NCI-H2227 (cell line): ENCODE measurements around the gene YTHDC1.
"Not testable (repeated sequence)": the region's sequence is repeated elsewhere in the genome, so short reads cannot be mapped to it uniquely, and the experiment has no call there.

Experiments used
- DNase-seq: peaks from one replicate; lab custom pipeline; 2025; ENCODE audit not compliant: unreplicated experiment; lab: John Stamatoyannopoulos, UW

YTHDC1 gene

DNA sequence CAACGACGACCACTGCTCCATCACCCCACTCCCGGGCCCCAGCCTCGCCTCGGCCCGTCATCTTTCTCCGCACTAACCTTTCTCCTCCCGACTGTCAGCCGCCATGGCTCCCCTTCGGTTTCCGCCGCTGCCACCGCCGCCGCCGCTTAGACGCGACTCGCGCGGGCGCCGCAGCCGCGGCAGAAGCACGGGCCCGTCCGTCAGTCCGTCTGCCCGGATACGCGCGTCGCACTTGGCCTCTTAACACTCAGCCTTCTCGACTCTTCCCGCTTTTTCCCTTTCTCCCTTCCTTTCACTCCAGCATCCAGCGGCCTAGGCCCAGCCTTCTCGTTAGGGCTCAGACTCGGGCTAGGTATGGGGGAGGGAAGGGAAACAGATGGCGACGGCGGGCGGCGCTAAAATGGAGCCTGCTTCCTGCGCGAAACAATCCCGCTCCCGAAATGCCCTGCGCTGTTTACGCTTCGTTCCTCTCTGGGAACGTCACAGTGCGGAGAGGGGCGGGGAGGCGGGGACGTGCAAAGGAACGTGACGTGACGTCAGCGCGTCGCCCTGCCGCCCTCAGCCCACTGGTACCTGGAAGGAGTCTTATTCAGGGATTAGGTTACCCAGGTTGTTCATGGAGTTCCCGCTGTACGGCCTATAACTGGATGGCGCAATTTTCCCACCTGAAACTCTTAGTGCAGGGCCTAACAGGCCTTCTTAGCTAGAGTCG lies at the start of gene YTHDC1:
Gene YTHDC1, minus strand, starts transcription at position 442 of the 712 bp plus-strand sequence. Its CDS starts 337 bp downstream, at position 105.
- DNase-seq, result peak; percentile 95

DNA sequence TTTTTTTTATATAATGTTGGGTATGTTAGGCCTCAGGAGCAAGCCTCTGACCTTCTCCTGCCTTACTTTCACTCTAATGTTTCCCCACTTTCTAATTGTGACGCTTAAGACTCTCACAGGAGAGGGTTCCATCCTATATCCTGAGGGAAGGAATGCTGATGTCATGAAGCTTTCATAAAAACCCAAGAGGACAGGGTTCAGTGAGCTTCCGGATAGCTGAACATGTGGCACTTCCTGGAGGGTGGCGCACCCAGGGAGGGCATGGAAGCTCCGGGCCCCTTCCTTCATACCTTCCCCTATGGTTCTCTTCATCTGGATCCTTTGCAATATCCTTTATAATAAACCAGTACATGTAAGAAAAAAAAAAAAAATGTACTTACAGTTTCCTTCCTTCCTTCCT lies 49.4 kb upstream of the YTHDC1 start:
- no peak for DNase-seq

DNA sequence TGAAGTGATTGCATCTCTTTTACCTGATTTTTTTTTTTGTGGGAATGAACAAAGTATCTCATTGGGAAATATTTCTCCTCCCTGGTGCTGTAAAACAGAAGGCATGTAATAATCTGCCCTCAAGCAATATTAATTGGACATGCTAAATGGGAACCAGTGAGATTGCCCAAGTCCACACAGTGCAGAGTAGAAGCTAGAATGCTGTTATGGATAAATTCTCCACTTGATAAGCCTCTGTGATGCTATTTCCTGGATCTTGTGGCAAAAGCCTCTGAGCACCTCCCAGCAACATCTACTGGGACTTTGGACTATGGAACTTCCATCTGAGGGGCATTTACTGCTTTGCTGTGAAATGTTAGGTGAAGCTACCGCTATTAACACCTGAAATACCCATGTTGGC lies 46.9 kb upstream of the YTHDC1 start:
- DNase-seq, result no peak

DNA sequence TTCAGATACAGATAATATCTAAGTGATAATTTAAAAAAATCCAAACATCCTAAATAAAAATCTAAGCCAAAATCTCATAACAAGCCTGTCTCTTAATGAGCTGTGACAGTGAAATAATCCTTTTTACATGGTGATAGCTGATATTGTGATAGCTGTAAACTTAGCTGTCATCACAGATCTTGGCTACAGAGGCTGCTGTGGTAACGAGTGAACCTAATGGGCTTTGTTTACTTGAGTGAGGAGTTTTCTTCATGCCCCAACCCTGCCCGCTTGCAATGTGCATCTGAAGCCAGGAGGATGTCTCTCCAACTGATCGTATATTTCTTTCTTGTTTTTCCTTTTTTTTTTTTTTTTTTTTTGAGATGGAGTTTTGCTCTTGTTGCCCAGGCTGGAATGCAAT lies 41.5 kb upstream of the YTHDC1 start:
- DNase-seq, result no peak

DNA sequence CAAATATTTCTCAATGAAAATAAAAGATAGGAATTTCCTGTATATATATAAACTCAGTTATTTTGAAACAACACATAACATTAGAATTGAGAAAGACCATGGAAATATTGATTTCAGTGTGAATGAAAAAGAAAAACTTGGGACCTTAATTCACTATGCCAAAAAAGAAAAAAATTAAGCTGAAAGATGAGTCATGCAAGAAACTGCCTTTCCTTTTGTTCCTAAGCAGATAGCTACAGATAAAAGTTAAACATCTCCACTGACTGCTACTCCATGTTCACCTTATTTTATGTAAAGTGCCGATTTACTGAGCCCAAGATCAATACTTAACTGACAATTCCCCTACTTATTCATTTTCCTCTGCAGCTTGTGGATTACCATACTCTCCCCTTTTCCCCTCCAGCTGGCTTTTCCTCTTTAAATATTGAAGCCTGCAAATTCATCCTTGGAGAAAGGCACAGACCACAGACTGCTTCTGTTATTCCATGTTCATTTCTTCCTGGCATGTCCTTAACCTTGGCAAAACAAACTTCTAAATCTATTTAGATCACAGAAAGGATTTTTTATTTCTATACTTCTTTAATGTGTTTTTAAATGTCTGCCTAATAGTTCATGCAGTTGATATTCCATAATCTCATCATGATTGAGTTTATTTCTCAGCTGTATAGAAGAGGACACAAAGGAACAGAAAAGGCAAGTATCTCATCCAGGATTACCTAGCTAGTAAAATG lies 40.5 kb upstream of the YTHDC1 start:
- no peak for DNase-seq

DNA sequence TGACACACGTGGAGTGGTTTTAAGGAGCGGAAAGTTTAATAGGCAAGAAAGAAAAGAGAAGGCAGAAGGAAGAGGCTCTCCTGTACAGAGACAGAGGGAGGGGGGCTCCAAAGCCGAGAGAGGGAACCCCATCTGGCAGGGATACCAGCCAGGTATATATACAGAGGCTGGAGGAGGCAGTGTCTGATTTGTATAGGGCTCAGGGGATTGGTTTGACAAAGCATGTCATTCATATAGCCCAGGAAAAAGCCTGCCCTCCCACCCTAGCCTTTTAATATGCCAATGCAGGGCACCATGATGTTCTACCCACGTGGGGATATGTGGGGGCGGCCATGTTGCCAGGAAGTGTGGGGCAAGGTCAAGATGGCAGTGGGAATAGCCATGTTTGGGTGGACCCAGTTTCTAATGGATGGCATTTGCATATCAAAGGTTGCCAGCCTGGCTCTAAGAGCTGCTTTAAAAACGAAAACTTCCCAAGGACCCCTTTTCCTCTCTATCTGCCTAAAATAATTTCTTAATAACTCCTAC lies 39.6 kb upstream of the YTHDC1 start:
- not testable (repeated sequence) for DNase-seq

DNA sequence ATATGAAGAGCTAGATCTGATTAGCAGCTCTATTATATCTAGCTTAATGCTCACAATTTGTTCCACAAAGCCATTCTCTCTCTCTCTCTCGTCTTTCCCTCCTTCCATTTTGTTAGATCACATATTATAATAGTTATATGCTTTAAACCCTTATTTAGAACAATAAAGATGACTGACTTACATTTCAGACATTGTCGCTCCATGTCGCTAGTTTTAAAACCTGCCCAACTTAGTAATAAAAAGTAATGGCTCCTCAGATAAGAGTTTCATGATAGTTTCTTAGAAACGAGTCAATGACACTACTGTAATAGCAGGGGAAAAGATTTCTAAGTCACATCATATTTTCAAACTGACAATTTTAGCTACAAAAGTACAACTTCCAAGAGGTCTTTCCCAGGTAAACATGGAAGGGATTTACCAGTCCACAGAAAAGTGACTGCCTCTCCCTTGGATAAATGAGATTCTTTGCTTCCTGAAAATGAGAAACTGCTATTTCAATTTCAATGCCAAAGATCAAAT lies 38.5 kb upstream of the YTHDC1 start:
- no peak for DNase-seq

DNA sequence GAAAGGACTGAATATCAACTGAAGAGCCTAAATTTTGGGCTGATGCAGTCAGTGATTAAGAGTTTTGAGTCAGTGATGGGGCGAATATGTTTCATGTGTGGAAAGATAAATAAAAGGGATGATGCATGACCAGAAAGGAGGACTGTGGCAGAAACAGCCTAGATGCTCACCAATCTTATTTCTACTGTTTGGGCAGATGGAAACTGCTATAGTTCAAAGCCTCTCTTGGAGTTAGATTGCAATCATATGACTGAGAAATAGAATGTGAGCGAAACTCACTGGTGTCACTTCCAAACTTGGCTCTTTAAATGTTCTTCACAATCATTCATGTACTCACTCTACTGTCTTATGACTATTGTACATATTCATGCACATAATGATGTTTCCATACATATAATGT lies 35.4 kb upstream of the YTHDC1 start:
- DNase-seq, result no peak

DNA sequence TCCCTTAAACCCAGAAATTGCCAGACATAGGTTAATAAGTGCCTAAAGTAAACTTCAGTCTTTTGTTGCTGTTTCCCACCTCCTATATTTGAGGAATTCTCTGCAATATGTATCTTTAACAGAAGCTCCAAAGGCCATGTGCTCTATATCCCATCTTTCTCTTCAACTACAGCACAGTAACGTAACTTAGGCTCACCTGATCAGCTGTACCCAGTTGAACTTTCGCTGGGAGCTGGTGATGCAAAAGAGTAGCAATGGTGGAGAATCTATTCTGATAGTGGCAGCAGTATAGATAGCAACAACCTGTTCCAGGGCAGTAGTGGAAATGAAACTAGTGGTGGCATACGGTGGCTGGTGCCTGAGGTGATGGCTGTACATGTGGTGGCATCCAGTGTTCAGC lies 33.2 kb upstream of the YTHDC1 start:
- DNase-seq, result no peak

DNA sequence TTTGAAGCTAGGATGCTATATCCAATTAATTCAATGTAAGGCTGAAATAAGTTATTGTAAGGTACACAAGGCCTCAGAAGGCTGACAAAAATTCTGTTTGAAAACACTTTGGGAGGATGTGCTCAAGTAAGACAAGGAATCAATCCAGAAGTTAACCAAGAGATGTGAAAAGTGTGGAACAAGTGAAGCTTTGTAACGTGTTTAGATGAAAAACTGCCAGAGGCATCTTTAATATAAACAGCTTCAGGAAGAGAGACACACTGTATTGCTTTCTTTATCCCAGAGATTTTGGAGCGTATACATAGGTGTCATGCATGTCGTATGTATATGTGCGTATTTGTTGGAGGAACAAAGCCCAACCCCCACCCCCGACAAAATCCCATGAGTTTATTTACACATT lies 28.3 kb upstream of the YTHDC1 start:
- no peak for DNase-seq

DNA sequence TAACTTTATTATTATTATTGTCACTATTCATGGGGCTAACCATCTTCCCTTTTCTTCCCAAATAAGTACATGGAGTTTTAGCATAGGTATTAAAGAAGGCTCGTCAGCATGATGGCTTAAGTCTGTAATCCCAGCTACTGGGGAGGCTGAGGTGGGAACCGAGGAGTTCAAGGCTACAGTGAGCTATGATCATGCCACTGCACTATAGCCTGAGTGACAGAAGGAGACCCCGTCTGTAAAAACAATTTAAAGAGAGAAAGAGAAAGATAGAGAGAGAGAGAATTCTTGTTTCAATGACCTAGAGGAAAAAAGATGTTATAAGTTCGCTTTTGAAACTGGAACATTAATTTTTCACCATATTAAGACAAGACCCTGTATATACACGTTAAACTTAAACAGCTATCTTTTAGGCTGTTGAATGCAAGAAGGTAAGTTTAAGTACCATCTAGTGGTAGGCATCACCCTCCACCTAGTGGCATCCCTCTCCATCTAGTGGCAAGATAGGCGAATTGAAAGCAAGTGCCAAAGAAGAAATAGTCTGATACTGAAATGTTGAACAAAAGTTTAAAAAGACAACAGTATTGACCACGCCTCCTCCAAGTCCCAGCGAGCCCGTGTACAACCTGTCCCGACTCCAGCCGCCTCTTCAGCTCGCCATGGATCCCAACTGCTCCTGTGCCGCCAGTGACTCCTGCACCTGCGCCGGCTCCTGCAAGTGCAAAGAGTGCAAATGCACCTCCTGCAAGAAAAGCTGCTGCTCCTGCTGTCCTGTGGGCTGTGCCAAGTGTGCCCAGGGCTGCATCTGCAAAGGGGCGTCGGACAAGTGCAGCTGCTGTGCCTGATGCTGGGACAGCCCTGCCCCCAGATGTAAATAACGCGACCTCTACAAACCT lies 26.0 kb upstream of the YTHDC1 start:
- peak; percentile 3 for DNase-seq

DNA sequence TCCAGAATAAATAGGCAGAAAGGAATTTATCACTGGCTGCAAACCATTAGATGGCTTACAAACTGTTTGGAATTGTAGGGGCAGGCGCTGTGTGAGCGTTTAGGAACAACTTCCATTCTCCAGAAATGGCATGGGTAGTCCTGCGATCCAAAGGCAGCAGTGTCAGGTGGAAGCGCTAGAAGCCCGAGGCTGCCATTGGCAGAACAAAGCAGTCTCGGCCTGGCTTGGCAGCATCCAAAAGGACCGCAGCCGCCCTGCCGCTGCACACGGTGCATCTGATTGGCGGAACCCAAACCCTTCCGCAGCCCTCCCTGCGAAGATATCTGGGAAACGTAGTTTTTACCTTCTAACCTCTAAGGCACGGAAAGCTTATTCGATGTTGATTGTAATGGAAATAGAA lies 23.6 kb upstream of the YTHDC1 start:
- peak; percentile 82 for DNase-seq

DNA sequence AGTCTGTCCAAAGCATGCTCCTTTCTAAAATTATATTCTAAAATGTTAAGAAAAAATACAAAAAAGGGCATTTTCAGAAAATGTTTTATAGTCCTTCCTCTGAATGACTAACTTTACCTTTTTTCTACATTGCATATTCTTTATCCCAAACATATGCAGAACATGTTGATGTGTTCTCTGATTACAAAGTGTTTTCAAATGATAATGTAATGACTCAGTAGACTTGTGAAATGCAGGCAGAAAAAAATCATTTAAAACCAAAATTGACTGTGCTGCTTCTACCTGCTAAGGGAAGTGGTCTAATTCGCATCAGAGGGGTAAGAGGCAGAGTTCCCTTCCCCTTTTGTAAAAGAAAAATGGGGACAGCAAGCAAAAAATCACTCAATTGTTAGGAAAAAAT lies 22.7 kb upstream of the YTHDC1 start:
- DNase-seq, result no peak

DNA sequence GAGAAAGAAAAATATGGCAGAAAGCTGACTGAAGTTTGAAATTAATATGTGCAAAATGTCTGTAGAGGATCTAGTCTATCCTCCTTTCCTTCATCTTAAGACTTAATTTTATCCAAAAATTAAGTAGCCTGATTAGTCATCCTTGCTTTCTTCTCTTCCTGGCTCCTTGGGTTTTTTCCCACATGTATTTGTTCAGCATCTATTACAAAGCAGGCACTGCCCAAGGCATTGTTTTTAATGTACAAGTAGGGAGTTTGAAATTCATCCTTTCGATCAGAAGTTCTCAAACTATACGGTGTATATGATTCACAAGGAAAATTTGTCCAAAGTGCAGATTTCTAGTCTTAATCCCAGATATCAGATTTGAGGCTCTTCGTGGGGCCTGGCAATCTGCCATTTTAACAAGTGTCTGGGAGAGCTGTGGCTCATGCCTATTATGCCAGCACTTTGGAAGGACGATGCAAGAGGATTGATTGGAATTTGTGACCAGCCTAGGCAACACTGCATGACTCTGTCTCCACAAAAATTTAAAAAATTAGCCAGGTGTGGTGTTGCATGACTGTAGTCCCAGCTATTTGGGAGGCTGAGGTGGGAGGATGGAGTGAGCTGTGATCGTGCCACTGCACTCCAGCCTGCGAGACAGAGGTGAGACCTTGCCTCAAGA lies 19.4 kb upstream of the YTHDC1 start:
- no peak for DNase-seq

DNA sequence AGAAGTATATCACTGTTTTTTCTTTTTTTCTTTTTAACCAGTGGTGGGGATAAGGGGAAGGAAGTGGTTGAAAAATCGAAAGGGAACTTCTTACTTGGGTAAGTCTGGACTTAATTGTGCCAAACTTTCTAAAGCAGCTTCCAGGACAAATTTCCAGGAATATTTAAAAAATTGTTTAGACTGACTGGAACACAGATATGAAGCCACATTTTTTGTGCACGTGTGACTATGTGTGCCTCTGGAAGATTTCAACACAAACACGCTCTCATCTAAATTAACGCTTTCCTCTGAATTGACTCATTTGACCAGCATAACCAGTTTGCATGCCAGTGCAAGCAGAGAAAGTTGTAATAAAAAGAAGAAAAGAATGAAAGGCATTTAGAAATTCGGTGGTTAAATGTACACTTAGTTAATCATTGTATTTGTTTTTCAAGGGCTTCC lies 18.8 kb upstream of the YTHDC1 start:
- DNase-seq, result no peak

DNA sequence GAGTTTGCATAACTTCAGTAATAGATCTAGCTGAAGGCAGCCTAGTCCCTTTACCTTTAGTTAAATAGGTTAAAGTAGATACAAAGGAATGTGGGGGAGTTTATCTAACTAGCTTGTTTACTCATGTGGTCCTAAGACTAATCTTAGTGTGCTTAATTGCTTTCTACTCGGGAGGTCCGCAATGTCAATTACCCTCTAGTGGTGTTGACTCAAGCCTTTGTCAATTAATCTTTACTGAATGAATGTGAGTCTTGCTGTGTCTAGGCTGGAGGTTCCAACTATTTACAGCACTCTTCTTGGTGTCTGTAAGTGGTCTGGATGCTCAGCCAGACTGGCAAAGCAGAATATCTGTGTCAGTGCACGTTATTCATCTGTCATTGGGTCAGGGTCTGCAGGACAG lies 17.9 kb upstream of the YTHDC1 start:
- DNase-seq, result no peak

DNA sequence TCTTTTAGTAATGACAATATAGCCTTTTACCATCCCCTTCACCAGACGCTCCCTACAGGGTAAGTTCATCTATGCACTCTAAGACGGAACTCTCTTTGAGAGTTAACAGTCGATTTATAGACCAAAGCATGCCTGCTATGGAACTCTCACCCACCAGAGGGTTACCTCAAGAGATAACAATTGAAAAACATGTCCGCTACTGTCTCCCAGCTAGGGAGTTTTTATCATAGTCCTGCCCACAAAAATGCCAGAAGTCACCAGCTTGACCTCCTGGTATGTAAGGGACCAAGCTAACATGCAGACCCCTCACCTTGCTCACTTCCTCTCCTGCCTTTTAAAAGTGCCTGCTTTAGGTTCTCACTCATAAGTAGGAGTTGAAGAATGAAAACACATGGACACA lies 16.7 kb upstream of the YTHDC1 start:
- DNase-seq, result no peak

DNA sequence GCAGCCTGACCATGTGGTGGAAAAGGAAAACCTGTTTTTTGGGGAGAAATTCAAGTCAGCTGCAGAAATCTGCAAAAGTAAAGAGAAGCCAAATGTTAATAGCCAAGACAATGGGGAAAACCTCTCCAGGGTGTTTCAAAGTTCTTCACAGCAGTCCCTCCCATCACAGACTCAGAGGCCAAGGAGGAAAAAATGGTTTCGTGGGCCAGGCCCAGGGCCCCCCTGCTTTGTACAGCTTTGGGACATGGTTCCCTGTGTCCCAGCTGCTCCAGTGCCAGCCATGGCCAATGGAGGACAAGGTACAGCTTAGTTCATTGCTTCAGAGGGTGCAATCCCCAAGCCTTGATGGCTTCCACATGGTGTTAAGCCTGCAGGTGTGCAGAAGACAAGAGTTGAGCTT lies 15.2 kb upstream of the YTHDC1 start:
- DNase-seq, result no peak

DNA sequence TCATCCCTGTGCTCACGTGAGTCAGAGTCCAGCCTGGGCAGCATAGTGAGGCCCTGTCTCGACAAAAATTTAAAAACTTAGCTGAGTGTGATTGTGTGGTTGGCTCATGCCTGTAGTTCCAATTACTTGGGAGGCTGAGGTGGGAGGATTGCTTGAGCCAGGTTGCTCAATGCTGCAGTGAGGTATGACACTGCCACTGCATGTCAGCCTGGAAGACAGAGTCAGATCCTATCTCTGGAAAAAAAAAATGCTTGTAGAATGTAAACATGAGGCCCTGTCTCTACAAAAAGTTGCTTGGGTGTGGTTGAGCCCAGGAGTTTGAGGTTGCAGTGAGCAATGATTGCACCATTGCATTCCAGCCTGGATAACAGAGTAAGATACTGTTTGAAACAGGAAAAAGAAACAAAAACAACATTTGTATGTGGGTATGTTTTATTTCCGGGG lies 11.3 kb upstream of the YTHDC1 start:
- DNase-seq, result no peak

DNA sequence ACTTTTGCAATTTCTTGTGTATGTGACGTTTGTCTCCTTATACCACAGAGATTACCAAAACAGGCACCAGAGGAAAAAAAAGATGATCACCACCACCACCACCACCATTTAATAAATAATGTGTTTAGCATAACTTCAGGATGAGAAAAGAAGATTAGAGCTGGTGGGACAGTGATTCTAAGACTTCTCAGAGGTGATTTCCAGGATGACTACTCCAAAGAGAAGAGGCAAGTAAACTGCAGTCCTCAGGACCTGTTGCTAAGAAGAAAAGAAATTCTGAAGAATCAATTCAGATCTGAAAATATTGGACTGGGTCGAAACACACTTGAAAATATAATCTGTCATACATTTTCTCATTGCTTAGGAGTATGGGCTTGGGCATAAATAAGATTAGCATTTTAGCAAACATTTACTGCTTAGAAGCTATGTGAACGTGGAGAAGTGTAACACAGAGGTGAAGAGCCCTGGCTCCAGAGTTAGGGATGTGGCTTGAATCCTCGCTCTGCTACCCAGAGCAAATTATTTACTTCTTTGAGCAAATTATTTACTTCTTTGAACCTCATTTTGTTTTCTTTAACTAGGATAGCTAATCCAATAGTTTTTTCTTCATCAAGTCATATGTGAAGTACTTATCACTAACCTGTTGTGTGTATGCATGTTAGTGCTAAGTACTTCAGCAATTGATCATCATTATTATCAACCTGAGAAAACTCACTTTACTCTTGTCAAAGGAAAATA lies 10.5 kb upstream of the YTHDC1 start:
- no peak for DNase-seq
